Mesenchymal stem cell (in vitro differentiated cells and primary cell): ENCODE data around the gene ACCSL.

Experiments
- DNase-seq: peaks from one replicate; pipeline ENCODE4 v3.0.0-alpha.2; 2013
- H2AFZ ChIP-seq: one replicate; pipeline ENCODE4 v1.6.1; 2013; ENCODE audit warnings: low read depth, mild to moderate bottlenecking, control low read depth, inconsistent platforms, low read length, moderate library complexity
- H2AK5ac ChIP-seq: 2 replicates; pipeline ENCODE4 v1.6.1; 2013; ENCODE audit warnings: low read length, moderate library complexity, mild to moderate bottlenecking, inconsistent platforms; ENCODE audit not compliant: severe bottlenecking
- H2BK120ac ChIP-seq: one replicate; pipeline ENCODE4 v1.6.1; 2013; ENCODE audit warnings: low read depth, mild to moderate bottlenecking, inconsistent platforms, low read length, moderate library complexity
- H2BK12ac ChIP-seq, 2 experiments: one replicate each; pipeline ENCODE4 v1.6.1; 2013; ENCODE audit warnings: inconsistent platforms in 2 of 2, low read length in 2 of 2, mild to moderate bottlenecking in 2 of 2, moderate library complexity in 2 of 2, control low read depth in 1 of 2
- H2BK15ac ChIP-seq: one replicate; pipeline ENCODE4 v1.6.1; 2013; ENCODE audit warnings: mild to moderate bottlenecking, low read depth, inconsistent platforms; ENCODE audit not compliant: poor library complexity, severe bottlenecking
- H2BK5ac ChIP-seq: 2 replicates; pipeline ENCODE4 v1.6.1; 2013; ENCODE audit warnings: low read depth, mild to moderate bottlenecking, low read length, control low read depth, inconsistent platforms; ENCODE audit not compliant: poor library complexity, severe bottlenecking
- H3K14ac ChIP-seq, 2 experiments: one replicate each; pipeline ENCODE4 v1.6.1; 2013; ENCODE audit warnings: inconsistent platforms in 2 of 2, low read length in 2 of 2, control low read depth in 1 of 2, mild to moderate bottlenecking in 1 of 2, moderate library complexity in 1 of 2
- H3K18ac ChIP-seq, 2 experiments: one replicate each; pipeline ENCODE4 v1.6.1; 2013; ENCODE audit warnings: inconsistent platforms in 2 of 2, low read length in 2 of 2, control low read depth in 1 of 2, low read depth in 1 of 2, mild to moderate bottlenecking in 1 of 2
- H3K23ac ChIP-seq, 2 experiments: one replicate each; pipeline ENCODE4 v1.6.1; 2013; ENCODE audit warnings: inconsistent platforms in 2 of 2, low read length in 2 of 2, mild to moderate bottlenecking in 2 of 2, moderate library complexity in 2 of 2, control low read depth in 1 of 2
- H3K27ac ChIP-seq: 2 replicates; pipeline ENCODE4 v1.5.1; 2013; ENCODE audit warnings: mild to moderate bottlenecking, moderate library complexity, low read length, control low read depth, inconsistent platforms; ENCODE audit not compliant: poor library complexity, severe bottlenecking
- H3K27me3 ChIP-seq, 2 experiments: 2 replicates each; pipeline versions ENCODE4 v1.6.1 to v1.7.0; 2013; ENCODE audit warnings: low read length in 2 of 2, mild to moderate bottlenecking in 2 of 2, moderate library complexity in 2 of 2, control low read depth in 1 of 2, inconsistent platforms in 1 of 2; ENCODE audit not compliant: control insufficient read depth in 1 of 2, insufficient read depth in 1 of 2
- H3K36me3 ChIP-seq, 2 experiments: 2 replicates each; pipeline versions ENCODE4 v1.6.1 to v1.7.0; 2013; ENCODE audit warnings: low read length in 2 of 2, control low read depth in 1 of 2, inconsistent platforms in 1 of 2, low read depth in 1 of 2, mild to moderate bottlenecking in 1 of 2; ENCODE audit not compliant: insufficient read depth in 2 of 2, control insufficient read depth in 1 of 2
- H3K4ac ChIP-seq, 2 experiments: one replicate each; pipeline ENCODE4 v1.6.1; 2013; ENCODE audit warnings: inconsistent platforms in 2 of 2, low read length in 2 of 2, mild to moderate bottlenecking in 2 of 2, moderate library complexity in 2 of 2, control low read depth in 1 of 2, low read depth in 1 of 2
- H3K4me1 ChIP-seq: 2 replicates; pipeline ENCODE4 v1.6.1; 2013; ENCODE audit warnings: low read depth, low read length, control low read depth; ENCODE audit not compliant: control insufficient read depth, insufficient read depth
- H3K4me2 ChIP-seq: 2 replicates; pipeline ENCODE4 v1.6.1; 2013; ENCODE audit warnings: low read length, mild to moderate bottlenecking, inconsistent platforms; ENCODE audit not compliant: poor library complexity, severe bottlenecking
- H3K4me3 ChIP-seq, 2 experiments: 2 replicates each; pipeline versions ENCODE4 v1.5.1 to v1.7.0; 2013; ENCODE audit warnings: low read length in 2 of 2, mild to moderate bottlenecking in 2 of 2, control low read depth in 1 of 2, low read depth in 1 of 2; ENCODE audit not compliant: insufficient read depth in 1 of 2
- H3K79me1 ChIP-seq: replicated peaks from 2 replicates; pipeline ENCODE4 v1.6.1; 2013; ENCODE audit warnings: mild to moderate bottlenecking, control low read depth, low read length, inconsistent platforms; ENCODE audit not compliant: poor library complexity, severe bottlenecking
- H3K9ac ChIP-seq: 2 replicates; pipeline ENCODE4 v1.7.0; 2013; ENCODE audit warnings: mild to moderate bottlenecking, low read length, moderate library complexity
- H3K9me3 ChIP-seq: 2 replicates; pipeline ENCODE4 v1.7.0; 2013; ENCODE audit warnings: mild to moderate bottlenecking, low read length; ENCODE audit not compliant: control insufficient read depth
- H4K8ac ChIP-seq: one replicate; pipeline ENCODE4 v1.6.1; 2013; ENCODE audit warnings: inconsistent platforms, mild to moderate bottlenecking, low read length, moderate library complexity
- H4K91ac ChIP-seq: one replicate; pipeline ENCODE4 v1.6.1; 2013; ENCODE audit warnings: mild to moderate bottlenecking, low read length, inconsistent platforms
- WGBS: methylation state at CpG from one replicate; pipeline ENCODE4 v1.1.7; 2013; ENCODE audit warnings: mixed read lengths; 5-methylcytosine and 5-hydroxymethylcytosine counted together

ACCSL gene

DNA sequence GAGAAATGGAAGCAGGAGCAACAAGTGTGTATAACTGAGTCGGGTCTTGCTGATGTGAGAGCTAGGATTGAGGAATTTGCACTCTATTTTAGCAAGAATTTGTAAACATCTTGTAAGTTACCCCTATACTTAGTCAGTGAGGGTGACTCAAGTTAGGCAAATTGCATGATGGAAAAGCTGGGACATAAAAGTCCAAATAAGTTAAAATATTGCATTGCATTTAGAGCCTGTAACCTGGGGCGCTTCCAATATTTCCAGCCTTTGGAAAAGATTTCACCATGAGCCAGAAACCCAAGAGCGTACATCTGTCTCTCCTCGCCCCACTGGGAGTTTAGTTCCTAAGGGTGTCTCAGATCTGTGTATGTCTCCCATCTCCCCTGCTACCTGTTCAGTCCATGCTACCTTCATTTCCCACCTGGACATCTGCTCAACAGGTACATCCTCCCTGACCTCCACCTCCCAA, 37.0 kb upstream of the ACCSL start:
- Histone ChIP-seq H3K36me3 (no peaks in the 10 kb centered on the region), H3K23ac (no peak overlapping the region), H2AFZ (no peak overlapping the region), H3K79me1 (no peaks in the 10 kb centered on the region), H3K14ac (no peak overlapping the region), H3K4me1 (no peaks in the 10 kb centered on the region), H4K8ac (no peak overlapping the region), H3K4me3 (peak overlapping the region in 1 of 2 experiments; percentile 20), H3K9me3 (no peaks in the 10 kb centered on the region), H4K91ac (no peak overlapping the region), H3K18ac (no peak overlapping the region), H2BK12ac (no peak overlapping the region), H3K27ac (no peak overlapping the region), H3K4ac (no peak overlapping the region), H3K4me2 (no peak overlapping the region), H2AK5ac (no peak overlapping the region), H2BK15ac (no peak overlapping the region), H2BK5ac (no peak overlapping the region), H3K27me3 (peaks cover 0 to 9% of the 10 kb centered on the region in 2 experiments), H3K9ac (peak overlapping the region; percentile 56), H2BK120ac (no peak overlapping the region)
- DNase-seq = no peak
- WGBS = 81% methylated on average over 4 of the region's 4 CpGs

DNA sequence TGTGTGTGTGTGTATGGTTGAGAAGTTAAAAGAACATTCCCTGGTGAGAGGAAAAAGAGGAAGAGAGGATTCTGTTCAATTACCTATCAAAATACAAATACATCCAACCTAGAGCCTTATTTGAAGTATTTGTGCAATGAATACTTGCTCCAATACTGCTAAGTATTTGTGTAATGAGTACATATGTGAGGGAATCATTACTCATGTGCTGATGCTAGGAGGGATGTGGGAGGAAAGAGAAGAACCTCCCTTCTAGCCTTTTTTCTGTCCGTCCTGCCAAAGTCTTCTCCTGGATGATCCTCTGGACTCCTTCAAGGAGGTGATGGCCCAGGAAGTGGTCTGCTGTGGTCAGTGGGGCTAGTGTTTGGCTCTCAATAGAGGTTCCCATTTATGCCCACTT, 36.0 kb upstream of the ACCSL start:
- Histone ChIP-seq H3K9ac (peak overlapping the region; percentile 56), H3K4me3 (peak overlapping the region in 1 of 2 experiments; percentile 20), H2AK5ac (no peak overlapping the region), H2AFZ (no peak overlapping the region), H4K91ac (no peak overlapping the region), H3K23ac (no peak overlapping the region), H2BK15ac (no peak overlapping the region), H2BK120ac (no peak overlapping the region), H3K9me3 (no peaks in the 10 kb centered on the region), H3K18ac (no peak overlapping the region), H3K14ac (no peak overlapping the region), H3K79me1 (no peaks in the 10 kb centered on the region), H3K4ac (no peak overlapping the region), H3K36me3 (no peaks in the 10 kb centered on the region), H2BK5ac (no peak overlapping the region), H3K4me1 (peaks cover 5% of the 10 kb centered on the region), H3K27ac (no peak overlapping the region), H4K8ac (no peak overlapping the region), H2BK12ac (no peak overlapping the region), H3K27me3 (peaks cover 0 to 6% of the 10 kb centered on the region in 2 experiments), H3K4me2 (no peak overlapping the region)
- WGBS = 70% methylated on average over 1 of the region's 1 CpG
- no peak for DNase-seq

DNA sequence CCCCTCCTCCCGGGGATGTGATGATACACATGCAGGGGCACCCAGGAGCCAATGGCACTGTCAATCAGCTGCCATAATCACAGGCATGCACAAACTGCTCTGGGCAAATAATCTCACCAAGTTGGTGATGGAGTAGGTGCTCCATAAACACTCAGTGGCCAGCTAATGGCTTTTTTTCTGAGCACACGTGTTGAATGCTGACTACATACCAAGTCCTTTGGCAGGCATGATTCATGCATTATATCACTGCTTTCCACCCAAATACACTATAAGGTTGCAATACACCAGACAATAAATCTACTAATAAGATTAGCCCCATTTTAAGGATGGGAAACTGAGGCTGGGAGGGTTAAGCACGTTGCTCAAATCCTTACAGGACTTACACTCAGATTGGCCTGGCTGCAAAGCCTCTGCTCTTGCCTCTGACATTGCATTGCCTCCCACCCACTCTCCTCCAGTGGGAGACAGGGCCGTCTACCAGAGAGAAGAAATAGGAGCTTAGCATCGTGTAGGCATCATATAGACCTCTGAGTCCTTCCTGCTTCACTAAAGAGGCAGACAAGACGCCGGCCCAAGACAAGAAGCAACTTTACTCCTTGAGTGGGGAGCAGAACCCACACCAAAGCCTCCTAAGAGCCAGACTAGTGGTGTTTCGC, 32.7 kb upstream of the ACCSL start:
- Histone ChIP-seq H2AFZ (no peak overlapping the region), H3K9me3 (no peaks in the 10 kb centered on the region)
- 78% methylated on average over 8 of the region's 8 CpGs for WGBS

DNA sequence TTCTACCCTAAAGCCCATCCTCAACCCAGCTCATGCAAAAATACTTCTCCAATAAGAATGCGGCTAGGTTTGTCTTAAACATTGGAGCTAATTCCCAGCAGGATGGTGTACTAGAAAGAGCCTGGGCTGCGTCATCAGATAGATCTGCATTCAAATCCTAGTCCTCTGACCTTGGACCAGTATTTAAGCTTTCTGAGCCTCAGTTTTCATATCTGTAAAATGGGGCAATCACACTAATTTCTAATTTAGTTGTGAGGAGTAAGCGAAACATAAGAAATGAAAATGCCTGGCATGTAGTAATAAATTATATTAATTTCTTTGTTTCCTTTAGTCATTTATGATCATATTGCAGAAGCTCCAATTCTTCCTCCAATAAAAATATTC, 32.2 kb upstream of the ACCSL start:
- H3K4ac ChIP-seq = peak overlapping the region in 1 of 2 experiments; percentile 40
- no peak overlapping the region for H3K23ac ChIP-seq
- peaks cover 5% of the 10 kb centered on the region for H3K4me1 ChIP-seq
- no peak overlapping the region for H3K4me3 ChIP-seq
- no peaks in the 10 kb centered on the region for H3K79me1 ChIP-seq
- no peak overlapping the region for H3K14ac ChIP-seq
- no peaks in the 10 kb centered on the region for H3K9me3 ChIP-seq
- peak overlapping the region; percentile 19 for H4K8ac ChIP-seq
- H3K36me3 ChIP-seq = no peaks in the 10 kb centered on the region
- H3K9ac ChIP-seq = peak overlapping the region; percentile 65
- H2BK5ac ChIP-seq = no peak overlapping the region
- H2BK120ac ChIP-seq = peak overlapping the region; percentile 39
- 100% methylated on average over 2 of the region's 3 CpGs for WGBS
- H3K27ac ChIP-seq = no peak overlapping the region
- H2BK12ac ChIP-seq = peak overlapping the region; percentile 57 to 65
- peak overlapping the region in 1 of 2 experiments; percentile 67 for H3K18ac ChIP-seq
- peaks cover 0 to 22% of the 10 kb centered on the region in 2 experiments for H3K27me3 ChIP-seq
- no peak overlapping the region for H2BK15ac ChIP-seq
- DNase-seq = no peak
- no peak overlapping the region for H2AFZ ChIP-seq
- H4K91ac ChIP-seq = no peak overlapping the region
- H3K4me2 ChIP-seq = no peak overlapping the region
- no peak overlapping the region for H2AK5ac ChIP-seq

More for the DNA sequence above, 32.7 kb upstream of the ACCSL start:
- no peak overlapping the region for H3K23ac ChIP-seq
- H3K9ac ChIP-seq = peak overlapping the region; percentile 65
- DNase-seq = peak; percentile 24
- no peak overlapping the region for H3K4me2 ChIP-seq
- peak overlapping the region; percentile 19 for H4K8ac ChIP-seq
- H3K4ac ChIP-seq = peak overlapping the region in 1 of 2 experiments; percentile 40
- H3K79me1 ChIP-seq = no peaks in the 10 kb centered on the region
- H2BK12ac ChIP-seq = peak overlapping the region; percentile 57 to 92
- H2BK5ac ChIP-seq = no peak overlapping the region
- no peak overlapping the region for H3K27ac ChIP-seq
- H3K18ac ChIP-seq = peak overlapping the region in 1 of 2 experiments; percentile 72
- peak overlapping the region; percentile 39 for H2BK120ac ChIP-seq
- peaks cover 0 to 22% of the 10 kb centered on the region in 2 experiments for H3K27me3 ChIP-seq
- no peak overlapping the region for H2AK5ac ChIP-seq
- peak overlapping the region; percentile 15 for H2BK15ac ChIP-seq
- no peak overlapping the region for H3K4me3 ChIP-seq
- H4K91ac ChIP-seq = peak overlapping the region; percentile 34
- peaks cover 5% of the 10 kb centered on the region for H3K4me1 ChIP-seq
- H3K14ac ChIP-seq = peak overlapping the region in 1 of 2 experiments; percentile 91
- H3K36me3 ChIP-seq = no peaks in the 10 kb centered on the region
